Measurements from ENCODE around the gene NDFIP1. TPM values are rescaled to one million over a fixed set of nuclear protein-coding genes. Genes with fewer than 3 reads are reported as not detected.

NDFIP1 gene
- total and polyA plus RNA-seq, 2 of the 8 experiments (the other 6 are each of a cell fraction or from before 2014, with no cell fraction given): 8.8 to 27.1 TPM

DNA sequence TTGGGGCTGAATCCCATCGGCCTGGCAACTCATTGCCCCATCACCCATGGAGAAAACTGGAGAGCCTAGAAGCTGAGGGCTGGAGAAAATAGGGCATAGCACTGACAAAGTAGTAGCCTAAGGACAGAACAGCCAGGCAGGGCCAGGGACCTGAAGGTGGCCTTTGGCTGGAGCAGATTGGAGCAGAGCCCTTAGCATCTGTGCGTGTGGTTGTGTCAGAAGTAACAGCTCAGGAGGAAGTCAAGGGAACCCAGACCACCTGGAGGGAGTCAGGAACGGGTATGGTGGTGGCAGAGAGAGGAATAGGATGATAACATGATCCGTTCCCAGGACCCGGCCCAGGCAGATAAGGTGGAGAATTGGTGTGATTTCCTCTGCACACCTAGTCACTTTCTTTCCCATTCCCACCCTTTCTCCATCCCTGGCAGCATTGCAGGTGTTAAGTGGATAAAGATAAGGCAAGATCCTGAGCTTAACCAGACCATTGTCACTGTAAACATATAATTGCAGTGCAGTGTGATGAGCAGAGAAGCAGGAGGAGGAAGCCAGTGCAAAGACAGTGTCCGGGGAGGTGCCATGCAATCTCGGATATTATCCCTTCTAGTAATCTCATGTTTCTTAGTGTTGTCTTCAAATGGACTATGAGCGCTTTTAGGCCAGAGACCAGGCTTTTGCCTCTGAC, 67.0 kb downstream of the NDFIP1 start (continued):
- TF ChIP-seq CHD7 (IDR thresholded peaks at IDR 0.05; ENCODE audit: insufficient replicate concordance, low read length) (no peak), BRCA1 (IDR thresholded peaks at IDR 0.05; ENCODE audit: low read depth, low read length) (no peak), EZH2 (IDR thresholded peaks at IDR 0.05; ENCODE audit: low read depth, low read length, severe bottlenecking) (no peak), KDM5A (IDR thresholded peaks at IDR 0.05; ENCODE audit: low read length) (no peak), MAFK (IDR thresholded peaks at IDR 0.05; ENCODE audit: low read depth, low read length) (no peak), SP1 (IDR thresholded peaks at IDR 0.05; ENCODE audit: low read depth, low read length) (no peak), FOSL1 (IDR thresholded peaks at IDR 0.05; ENCODE audit: insufficient read depth, low read depth, low read length) (no peak), GABPA (IDR thresholded peaks at IDR 0.05; ENCODE audit: borderline replicate concordance, insufficient read depth, low read length) (no peak), ZNF274 (IDR thresholded peaks at IDR 0.05; ENCODE audit: borderline replicate concordance, extremely low read depth, low read length) (no peak)
- TF ChIP-seq, protein P1, sequence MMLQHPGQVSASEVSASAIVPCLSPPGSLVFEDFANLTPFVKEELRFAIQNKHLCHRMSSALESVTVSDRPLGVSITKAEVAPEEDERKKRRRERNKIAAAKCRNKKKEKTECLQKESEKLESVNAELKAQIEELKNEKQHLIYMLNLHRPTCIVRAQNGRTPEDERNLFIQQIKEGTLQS (IDR thresholded peaks at IDR 0.05; ENCODE audit: insufficient read depth, low read depth, low read length): no peak
